ENCODE results near the gene ADAT3. TPM values are rescaled to one million over a fixed set of nuclear protein-coding genes. Genes with fewer than 3 reads are reported as not detected.

Gene ADAT3
- polyA plus RNA-seq, 1 of the 3 experiments (the other 2 are of a cell fraction) = 2.8 TPM

- Histone ChIP-seq H3K36me3 (replicated peaks in 1 of 2; ENCODE audit: control insufficient read depth in 1 of 2, insufficient read depth in 2 of 2, low read length in 1 of 2) (peaks cover 0 to 7% of the 10 kb centered on the region in 2 experiments), H3K4me1 (ENCODE audit: control insufficient read depth in 1 of 2, insufficient read depth in 2 of 2, low read depth in 1 of 2, low read length in 1 of 2) (peaks cover 6 to 23% of the 10 kb centered on the region in 2 experiments; a peak in 1 of 4 replicates), H4K20me1 (ENCODE audit: insufficient read depth) (peaks cover 40% of the 10 kb centered on the region), H3K9me3 (no peaks in the 10 kb centered on the region), H3K27ac (ENCODE audit: low read depth in 2 of 2, low read length in 1 of 2) (no peak overlapping the region; a peak in 1 of 4 replicates), H3K4me3 (ENCODE audit: low read depth in 2 of 2, low read length in 1 of 2) (peak overlapping the region; percentile 86 to 93; a peak in 2 of 4 replicates), H3K9ac (no peak overlapping the region; the same call in 1 of the 2 replicates), H3K9me2 (no peaks in the 10 kb centered on the region), H3K79me2 (ENCODE audit: insufficient read depth) (peaks cover 46% of the 10 kb centered on the region), H3F3A (replicated peaks; ENCODE audit: insufficient read depth) (no peaks in the 10 kb centered on the region), H3K4me2 (peak overlapping the region; percentile 100), H2AFZ (ENCODE audit: low read depth) (no peak overlapping the region), H3K27me3 (ENCODE audit: insufficient read depth) (no peaks in the 10 kb centered on the region)
- CTCF ChIA-PET = interaction anchor here (0.7 to 1.4 kb wide), 2 partner anchors 186 to 187 kb away, joined by 3 to 4 read pairs; no protein-coding TSS in a partner anchor
- POLR2A ChIA-PET = interaction anchor here (1.2 kb wide), 1 partner anchor 11 kb away, joined by 3 read pairs; no protein-coding TSS in a partner anchor
- 78% methylated on average over 18 of the region's 25 CpGs for WGBS (ENCODE audit: low lambda C conversion rate)
- DNase-seq = no peak
- TF ChIP-seq SMC3 (IDR thresholded peaks at IDR 0.05; ENCODE audit: low read depth, low read length) (no peak), RFX5 (IDR thresholded peaks at IDR 0.05; ENCODE audit: low read length) (no peak), RCOR1 (IDR thresholded peaks at IDR 0.05; ENCODE audit: low read length) (no peak), CTCF (IDR thresholded peaks at IDR 0.05) (no peak), EZH2phosphoT487 (IDR thresholded peaks at IDR 0.05; ENCODE audit: borderline replicate concordance, low read depth) (no peak), PBX3 (IDR thresholded peaks at IDR 0.05) (no peak), FOSL2 (IDR thresholded peaks at IDR 0.05; ENCODE audit: borderline replicate concordance, low read depth) (no peak), POLR2AphosphoS5 (IDR thresholded peaks at IDR 0.05; ENCODE audit: low read depth, low read length) (no peak), ZBTB33 (IDR thresholded peaks at IDR 0.05; ENCODE audit: borderline replicate concordance, low read depth) (no peak), GABPA (IDR thresholded peaks at IDR 0.05; ENCODE audit: low read depth) (no peak), NFIC (IDR thresholded peaks at IDR 0.05; ENCODE audit: borderline replicate concordance) (no peak)
- TF ChIP-seq, protein P1, sequence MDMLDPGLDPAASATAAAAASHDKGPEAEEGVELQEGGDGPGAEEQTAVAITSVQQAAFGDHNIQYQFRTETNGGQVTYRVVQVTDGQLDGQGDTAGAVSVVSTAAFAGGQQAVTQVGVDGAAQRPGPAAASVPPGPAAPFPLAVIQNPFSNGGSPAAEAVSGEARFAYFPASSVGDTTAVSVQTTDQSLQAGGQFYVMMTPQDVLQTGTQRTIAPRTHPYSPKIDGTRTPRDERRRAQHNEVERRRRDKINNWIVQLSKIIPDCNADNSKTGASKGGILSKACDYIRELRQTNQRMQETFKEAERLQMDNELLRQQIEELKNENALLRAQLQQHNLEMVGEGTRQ (IDR thresholded peaks at IDR 0.05; ENCODE audit: borderline replicate concordance, low read depth, low read length) = no peak
Measured at GRCh38 chr19:1882786-1883692, 22.2 kb upstream of the ADAT3 start.
